HL-60 (cell line): ENCODE results near the gene COPS7A.

ENCODE experiments used
- DNase-seq, 2 experiments: peaks; one replicate each; pipeline ENCODE4 v3.0.0-alpha.2; 2010 to 2020; ENCODE audit warnings: low read depth in 1 of 2, low spot score in 1 of 2
- H3K27ac ChIP-seq: fragments of 250-450 bp; sonication (Bioruptor Pico); replicated peaks from 2 replicates; pipeline ENCODE4 v1.5.1; 2020; ENCODE audit warnings: mild to moderate bottlenecking, moderate library complexity
- H3K27me3 ChIP-seq: fragments of 250-450 bp; sonication (Bioruptor Pico); 2 replicates; pipeline ENCODE4 v1.5.1; 2021; ENCODE audit warnings: mild to moderate bottlenecking, moderate library complexity; ENCODE audit not compliant: insufficient read depth, poor library complexity, severe bottlenecking
- H3K4me3 ChIP-seq: replicated peaks from 2 replicates; pipeline ENCODE4 v1.5.1; 2011; ENCODE audit warnings: mild to moderate bottlenecking, control low read depth, low read length; ENCODE audit not compliant: insufficient read depth
- CTCF ChIP-seq: IDR thresholded peaks from one replicate; pipeline ENCODE4 v1.5.1; 2011; ENCODE audit warnings: low read length, control low read depth, inconsistent platforms; ENCODE audit not compliant: insufficient read depth
- GABPA ChIP-seq: IDR thresholded peaks from 2 replicates; pipeline ENCODE4 v1.6.1; 2012; ENCODE audit warnings: low read depth
- POLR2AphosphoS5 ChIP-seq: IDR thresholded peaks from 2 replicates; pipeline ENCODE4 v1.6.1; 2012; ENCODE audit warnings: low read depth
- REST ChIP-seq: IDR thresholded peaks from 2 replicates; pipeline ENCODE4 v1.6.1; 2012; ENCODE audit warnings: low read depth; ENCODE audit not compliant: insufficient replicate concordance
- SPI1 ChIP-seq: IDR thresholded peaks from 2 replicates; pipeline ENCODE4 v1.6.1; 2012; ENCODE audit warnings: low read depth, mild to moderate bottlenecking, borderline replicate concordance

The COPS7A gene

GRCh38 chr12:6685814-6686213 lies 38.0 kb upstream of the COPS7A start:
- TF ChIP-seq REST (no peak), GABPA (no peak), SPI1 (no peak), CTCF (no peak)

GRCh38 chr12:6688543-6688998 lies 35.3 kb upstream of the COPS7A start:
- Histone ChIP-seq H3K27ac (peak overlapping the region; percentile 97), H3K4me3 (peak overlapping the region; percentile 70), H3K27me3 (no peaks in the 10 kb centered on the region)
- peak; percentile 38; the same call in 1 of the 2 replicates for TF ChIP-seq SPI1
- peak; percentile 75; the same call in 1 of the 2 replicates for TF ChIP-seq GABPA
- TF ChIP-seq POLR2AphosphoS5: no peak
- peak in 1 of 2 experiments; percentile 58 for DNase-seq

More at GRCh38 chr12:6685814-6686213, 38.0 kb upstream of the COPS7A start:
- no peak overlapping the region for H3K4me3 ChIP-seq
- H3K27ac ChIP-seq: no peak overlapping the region
- no peak for DNase-seq
- no peaks in the 10 kb centered on the region for H3K27me3 ChIP-seq

- TF ChIP-seq SPI1 (peak; percentile 70; the same call in 1 of the 2 replicates), REST (peak; percentile 25), POLR2AphosphoS5 (peak; percentile 66), GABPA (peak; percentile 97), CTCF (no peak)
- H3K27ac ChIP-seq: peak within 1 kb of the TSS; percentile 97
- no peaks in the 10 kb centered on the region for H3K27me3 ChIP-seq
- peak within 1 kb of the TSS; percentile 70 for H3K4me3 ChIP-seq
- peak; percentile 98 to 99 for DNase-seq
Measured at GRCh38 chr12:6688999-6689882, 34.6 kb upstream of the COPS7A start, which contains the start of gene ZNF384. Gene ZNF384, minus strand, starts transcription at chr12:6689375. Its CDS starts 9,855 bp downstream, at chr12:6679520.

- Histone ChIP-seq H3K4me3 (no peak overlapping the region), H3K27me3 (no peaks in the 10 kb centered on the region), H3K27ac (no peak overlapping the region)
- no peak for TF ChIP-seq POLR2AphosphoS5
- TF ChIP-seq SPI1: no peak
- no peak for TF ChIP-seq REST
- no peak for TF ChIP-seq GABPA
- TF ChIP-seq CTCF: no peak
- DNase-seq: peak in 1 of 2 experiments; percentile 30
Measured at GRCh38 chr12:6691473-6691872, 32.4 kb upstream of the COPS7A start.
